GM08714 (cell line): ENCODE measurements around the gene TMPRSS6.

Source experiments
- H3K4me3 ChIP-seq: fragments of 200-500 bp; sonication (Bioruptor generic); 2 replicates; pipeline ENCODE4 v1.5.1; 2014; ENCODE audit warnings: mild to moderate bottlenecking, low read length, inconsistent platforms
- ZNF274 ChIP-seq: IDR thresholded peaks from 2 replicates; pipeline ENCODE4 v1.6.1; 2012; ENCODE audit warnings: mild to moderate bottlenecking, low read depth, low read length

Gene TMPRSS6

GRCh38 chr22:37129866-37130441 is 20.4 kb upstream of the TMPRSS6 start:
- no peak overlapping the region for H3K4me3 ChIP-seq
- TF ChIP-seq ZNF274 = no peak

DNA sequence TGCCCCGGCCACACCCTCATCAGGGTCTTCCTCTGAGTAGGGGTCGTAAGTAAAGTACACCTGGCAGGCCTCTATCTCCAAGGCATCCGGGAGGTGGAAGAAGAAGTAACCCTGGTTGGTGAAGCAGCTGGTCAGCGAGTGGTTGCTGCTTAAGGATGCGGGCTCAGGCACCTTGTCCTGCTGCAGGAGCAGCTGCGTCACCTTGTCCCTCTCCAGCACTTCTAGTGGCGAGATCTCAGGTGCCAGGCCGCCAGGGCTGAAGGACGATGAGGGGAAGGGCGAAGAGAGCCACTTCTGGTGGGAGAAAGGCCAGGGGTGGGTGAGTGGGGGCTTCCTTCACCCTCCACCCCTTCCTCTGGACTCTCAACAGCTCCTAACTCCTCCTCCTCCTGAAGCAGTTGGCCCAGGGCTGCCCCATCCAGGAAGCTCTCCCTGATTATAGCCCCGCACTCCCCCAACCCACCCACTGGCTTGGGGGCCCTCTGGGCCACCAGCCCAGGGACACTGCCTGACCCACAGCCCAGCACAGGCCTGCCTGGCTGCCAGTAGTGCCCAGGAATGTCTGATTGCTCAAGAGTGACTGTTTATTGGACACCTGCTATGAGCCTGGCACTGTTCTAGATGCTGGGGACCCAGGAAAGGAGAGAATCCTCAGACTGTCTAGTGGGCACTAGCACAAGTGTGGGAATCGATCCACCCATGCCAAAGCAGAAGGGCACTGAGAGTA is 19.2 kb upstream of the TMPRSS6 start:
- no peak for TF ChIP-seq ZNF274
- no peak overlapping the region for H3K4me3 ChIP-seq

DNA sequence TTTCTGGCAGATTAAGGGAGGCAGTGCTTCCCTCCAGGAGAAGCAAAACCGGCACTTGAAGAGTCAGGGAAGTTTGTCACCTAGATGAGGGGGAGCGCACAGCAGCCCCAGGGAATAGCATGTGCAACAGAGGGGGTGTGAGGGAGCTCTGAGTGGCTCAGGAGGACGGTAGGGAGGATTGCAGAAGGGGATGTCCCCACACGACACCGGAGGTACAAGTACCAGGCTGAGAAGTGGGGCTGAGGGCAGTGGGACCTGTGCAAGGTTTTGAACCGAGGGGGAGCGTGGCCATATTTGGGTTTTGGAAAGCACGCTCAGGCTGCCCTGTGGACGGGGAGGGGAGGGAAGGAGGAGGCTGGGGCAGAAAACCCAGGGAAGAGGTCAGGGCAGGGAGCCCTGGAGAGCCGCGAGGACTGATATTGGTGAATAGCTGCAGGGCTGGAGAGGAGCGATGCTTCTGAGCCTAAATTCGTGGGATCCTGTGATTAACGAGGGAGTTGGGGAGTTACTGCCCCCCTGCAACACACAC is 17.9 kb upstream of the TMPRSS6 start:
- no peak for TF ChIP-seq ZNF274
- no peak overlapping the region for H3K4me3 ChIP-seq

- H3K4me3 ChIP-seq = no peak overlapping the region
- TF ChIP-seq ZNF274 = no peak
Measured at GRCh38 chr22:37126882-37127281, 17.4 kb upstream of the TMPRSS6 start.

DNA sequence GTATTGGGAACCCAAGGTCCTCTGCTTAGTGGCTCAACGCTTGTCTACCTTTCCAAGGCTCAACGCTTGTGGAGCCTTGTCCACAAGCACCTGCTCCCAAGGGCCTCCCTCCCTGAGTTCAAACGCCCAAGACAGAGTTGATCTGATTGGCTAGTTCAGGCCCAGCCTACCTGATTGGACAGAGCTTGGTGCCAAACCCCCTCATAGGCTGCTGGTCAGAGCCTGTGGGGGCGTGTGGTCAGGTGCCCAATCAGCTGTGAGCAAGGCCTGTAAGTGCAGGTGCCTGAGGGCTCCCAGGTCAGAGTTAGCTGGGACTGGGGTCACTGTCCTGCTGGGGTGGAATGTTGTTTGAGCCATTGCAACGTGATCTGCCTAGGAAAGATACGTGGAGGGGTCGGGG is 16.9 kb upstream of the TMPRSS6 start:
- no peak for TF ChIP-seq ZNF274
- H3K4me3 ChIP-seq = no peak overlapping the region

GRCh38 chr22:37123649-37124048 is 14.1 kb upstream of the TMPRSS6 start:
- H3K4me3 ChIP-seq = no peak overlapping the region
- TF ChIP-seq ZNF274 = no peak

DNA sequence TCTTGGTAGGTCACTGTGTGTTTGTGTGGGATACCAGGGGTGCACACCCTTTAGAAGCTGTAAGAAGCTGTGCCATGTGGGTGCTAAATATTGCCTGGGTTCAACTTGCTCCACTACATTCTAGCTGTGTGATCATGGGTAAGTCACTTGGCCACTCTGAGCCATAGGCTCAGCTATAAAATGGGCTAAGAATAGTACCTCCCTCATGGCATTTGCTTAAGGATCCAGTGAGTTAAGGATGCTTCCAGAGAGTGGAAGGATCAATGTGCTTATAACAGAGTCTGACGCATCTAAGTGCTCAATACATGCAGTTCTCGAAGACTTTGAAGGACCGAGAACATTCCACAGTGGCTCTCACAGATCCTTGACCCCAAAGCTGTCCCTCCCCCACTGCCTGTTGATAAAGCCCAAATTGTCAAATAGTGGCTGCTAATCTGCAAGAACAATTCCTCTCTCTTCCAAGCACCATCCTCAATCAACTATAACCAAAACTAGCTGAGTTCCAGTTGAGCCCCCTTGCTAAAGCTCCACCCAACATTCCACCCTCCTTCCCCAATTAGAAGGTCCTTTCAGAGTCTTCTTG is 13.2 kb upstream of the TMPRSS6 start:
- no peak for TF ChIP-seq ZNF274
- H3K4me3 ChIP-seq = no peak overlapping the region

DNA sequence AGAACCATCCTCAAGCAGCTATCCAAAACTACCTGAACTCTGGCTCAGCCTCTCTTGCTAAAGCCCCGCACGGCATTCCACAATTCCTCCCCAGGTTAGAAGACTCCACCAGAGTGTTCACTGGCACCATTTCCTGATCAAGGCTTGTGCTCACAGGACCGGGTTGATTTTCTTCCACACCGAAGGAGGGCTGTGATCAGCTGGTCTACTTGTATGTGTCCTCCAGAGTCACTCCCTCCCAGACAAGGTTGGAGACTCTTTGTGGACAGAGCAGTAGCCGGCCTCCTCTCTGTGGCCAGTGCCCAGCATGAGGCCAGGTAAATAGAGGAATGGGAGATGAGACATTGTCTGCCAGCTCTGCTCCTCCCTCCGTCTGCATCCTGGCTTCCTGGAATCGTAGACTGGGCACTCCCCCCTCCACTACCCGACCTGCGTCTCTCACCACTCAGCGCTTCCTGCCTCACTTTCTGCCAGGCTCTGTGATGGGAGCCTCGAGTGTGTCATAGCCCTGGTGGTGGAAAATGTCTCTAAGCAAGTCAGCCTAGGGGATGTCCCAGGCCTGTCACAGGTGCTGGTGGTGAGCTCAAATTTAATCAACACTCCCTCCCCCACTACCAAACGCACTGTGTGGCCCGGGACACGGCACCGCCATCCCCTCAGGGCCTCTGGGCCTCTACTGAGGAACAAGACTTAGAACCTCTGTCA is 12.5 kb upstream of the TMPRSS6 start:
- TF ChIP-seq ZNF274 = no peak
- no peak overlapping the region for H3K4me3 ChIP-seq

- no peak overlapping the region for H3K4me3 ChIP-seq
- no peak for TF ChIP-seq ZNF274
Measured at GRCh38 chr22:37120569-37121340, 11.2 kb upstream of the TMPRSS6 start.

GRCh38 chr22:37119872-37120271 is 10.4 kb upstream of the TMPRSS6 start:
- TF ChIP-seq ZNF274 = no peak
- no peak overlapping the region for H3K4me3 ChIP-seq

DNA sequence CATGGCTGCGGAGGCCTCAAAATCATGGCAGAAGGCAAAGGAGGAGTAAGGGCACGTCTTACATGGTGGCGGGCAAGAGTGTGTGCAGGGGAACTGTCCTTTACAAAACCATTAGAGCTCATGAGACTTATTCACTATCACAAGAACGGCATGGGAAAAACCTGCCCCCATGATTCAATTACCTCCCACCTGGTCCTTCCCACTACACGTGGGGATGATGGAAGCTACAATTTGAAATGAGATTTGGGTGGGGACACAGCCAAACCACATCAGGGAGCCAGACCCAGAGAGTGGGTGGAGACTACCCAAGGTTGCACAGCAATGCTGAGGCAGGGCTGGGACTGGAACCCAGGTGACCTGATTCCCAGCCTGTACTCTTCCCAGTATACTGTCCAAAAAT is 8.6 kb upstream of the TMPRSS6 start:
- no peak for TF ChIP-seq ZNF274
- no peak overlapping the region for H3K4me3 ChIP-seq

DNA sequence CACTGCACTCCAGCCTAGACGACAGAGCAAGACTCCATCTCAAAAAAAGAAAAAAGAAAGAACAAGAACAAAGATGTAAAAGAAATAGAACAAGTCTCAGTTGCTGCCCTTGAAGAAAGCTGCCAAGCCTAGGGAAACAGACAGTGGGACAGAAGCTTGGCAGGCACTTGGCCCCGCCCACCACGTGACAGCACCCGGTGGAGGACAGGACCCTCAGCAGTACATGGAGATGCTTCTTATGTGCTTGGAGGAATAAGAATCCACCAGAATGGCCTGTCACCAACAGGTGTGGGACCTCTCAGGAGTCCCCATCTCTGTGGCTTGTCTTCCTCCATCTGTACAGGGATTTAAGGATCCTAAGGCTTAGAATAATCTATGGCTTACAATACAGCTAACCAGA is 7.6 kb upstream of the TMPRSS6 start:
- no peak for TF ChIP-seq ZNF274
- H3K4me3 ChIP-seq = no peak overlapping the region

DNA sequence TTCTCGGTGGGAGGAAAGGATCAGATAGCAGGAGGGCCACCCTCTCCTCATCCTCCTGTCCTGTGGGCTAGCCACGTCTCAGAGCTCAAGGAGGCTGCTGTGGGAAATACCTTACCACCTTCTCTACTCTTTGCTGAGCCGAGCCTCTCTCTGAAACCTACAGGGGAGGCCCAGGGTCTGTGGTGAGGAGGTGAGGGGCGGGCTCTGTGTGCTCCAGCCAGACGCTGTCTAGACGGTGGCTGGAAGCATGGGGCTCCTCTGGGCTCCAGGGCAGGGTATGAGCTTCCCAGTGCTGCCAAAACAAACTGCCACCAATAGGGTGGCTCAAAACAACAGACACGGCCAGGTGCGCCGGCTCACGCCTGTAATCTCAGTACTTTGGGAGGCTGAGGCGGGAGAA is 5.5 kb upstream of the TMPRSS6 start:
- no peak for TF ChIP-seq ZNF274
- H3K4me3 ChIP-seq = no peak overlapping the region

DNA sequence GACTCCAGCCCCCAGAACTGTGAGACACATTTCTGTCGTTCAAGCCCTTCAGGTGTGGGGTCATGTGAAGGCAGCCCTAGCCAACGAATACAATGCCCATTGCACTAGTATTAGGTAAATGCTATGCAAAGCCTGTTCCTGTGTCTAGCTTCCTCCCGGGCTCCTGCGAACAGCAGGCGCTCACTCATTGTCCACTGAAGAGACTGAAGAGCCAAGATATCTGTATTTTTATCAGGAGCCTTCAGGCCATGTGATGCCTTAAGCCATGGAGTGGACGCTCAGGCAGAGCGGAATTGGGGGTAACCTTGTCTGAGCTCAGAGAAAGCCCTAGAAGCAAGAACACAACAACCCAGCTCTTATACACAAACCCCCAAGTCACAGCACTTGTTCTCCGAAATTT is 4.2 kb upstream of the TMPRSS6 start:
- no peak overlapping the region for H3K4me3 ChIP-seq
- TF ChIP-seq ZNF274 = no peak
